ENCODE measurements around the gene CRB2.

- TF ChIP-seq POLR2A (IDR thresholded peaks at IDR 0.05) (no peak), POLR2AphosphoS5 (IDR thresholded peaks at IDR 0.05) (no peak), CTCF (IDR thresholded peaks at IDR 0.05) (no peak), EP300 (IDR thresholded peaks at IDR 0.05) (no peak)
Measured at GRCh38 chr9:123417289-123418051, 61.5 kb downstream of the CRB2 start.

Measured in upper lobe of left lung (tissue), 4 donors.